Activated CD8-positive, alpha-beta T cell treated with anti-CD3 and anti-CD28 coated beads for 36 hours (primary cell): ENCODE results near the gene PRR20C. TPM values are rescaled to one million over a fixed set of nuclear protein-coding genes. Genes with fewer than 3 reads are reported as not detected.
"Not testable (repeated sequence)": the region's sequence is repeated elsewhere in the genome, so short reads cannot be mapped to it uniquely, and the experiment has no call there.

ENCODE experiments used
- ATAC-seq: fragments of 200-7000 bp; cut with Tn5 transposase; one replicate; pipeline ENCODE4 v1.10.0; 2021; ENCODE audit warnings: mild to moderate bottlenecking, moderate library complexity
- CTCF ChIA-PET: fragments of 350-600 bp; sonication (Branson Sonifier 250); formaldehyde crosslinking; loops from one replicate; lab custom pipeline; 2021; ENCODE audit warnings: antibody characterized with exemption; lab: Charles Lee
- POLR2A ChIA-PET: fragments of 350-600 bp; sonication (Branson Sonifier 250); formaldehyde crosslinking; loops from one replicate; lab custom pipeline; 2021; ENCODE audit warnings: antibody characterized with exemption; lab: Charles Lee
- DNase-seq: peaks from one replicate; pipeline ENCODE4 v3.0.0-alpha.2; 2020
- H3K27ac Mint-ChIP-seq: one replicate; pipeline ENCODE4 v1.8.0; 2021; ENCODE audit warnings: mild to moderate bottlenecking, mixed read lengths
- H3K27me3 Mint-ChIP-seq: one replicate; pipeline ENCODE4 v1.8.0; 2021; ENCODE audit warnings: mixed read lengths
- H3K36me3 Mint-ChIP-seq: one replicate; pipeline ENCODE4 v1.8.0; 2021; ENCODE audit warnings: low read depth, mixed read lengths
- H3K4me1 Mint-ChIP-seq: one replicate; pipeline ENCODE4 v1.8.0; 2021; ENCODE audit warnings: low read depth, mixed read lengths
- H3K4me3 Mint-ChIP-seq: one replicate; pipeline ENCODE4 v1.8.0; 2021; ENCODE audit warnings: mild to moderate bottlenecking, moderate library complexity, mixed read lengths
- H3K9me3 Mint-ChIP-seq: one replicate; pipeline ENCODE4 v1.8.0; 2021; ENCODE audit warnings: mixed read lengths
- CTCF ChIP-seq: fragments of 200-600 bp; IDR thresholded peaks from one replicate; pipeline ENCODE4 v1.8.0; 2022; ENCODE audit warnings: antibody characterized with exemption, mild to moderate bottlenecking
- intact Hi-C: fragments of 100-400 bp; cut with micrococcal nuclease; formaldehyde crosslinking; loops from one replicate; pipeline ENCODE4 v1.10.0; 2022
- total RNA-seq, 2 experiments: library from RNA; stranded (reverse); gene quantifications; one replicate each; pipeline ENCODE4 v1.2.3, GENCODE V29; 2021

Gene PRR20C
- total RNA-seq, 2 experiments from 2014 or later: not detected

- no peak for TF ChIP-seq CTCF
- intact Hi-C loops: no loop called here
- CTCF ChIA-PET: no interaction called here
Observed at GRCh38 chr13:57138988-57139387, 14.9 kb upstream of the PRR20C start.

GRCh38 chr13:57139781-57140180 lies 14.1 kb upstream of the PRR20C start:
- intact Hi-C loops, H3K4me3 Mint-ChIP-seq, H3K36me3 Mint-ChIP-seq, POLR2A ChIA-PET, H3K27me3 Mint-ChIP-seq, ATAC-seq, DNase-seq, CTCF ChIA-PET, H3K27ac Mint-ChIP-seq, H3K9me3 Mint-ChIP-seq, H3K4me1 Mint-ChIP-seq: not testable (repeated sequence)

More at GRCh38 chr13:57138988-57139387, 14.9 kb upstream of the PRR20C start:
- ATAC-seq (no peak), DNase-seq (no peak)
- H3K36me3 Mint-ChIP-seq: no peaks in the 10 kb centered on the region
- H3K9me3 Mint-ChIP-seq: peaks cover 7% of the 10 kb centered on the region
- no peaks in the 10 kb centered on the region for H3K4me1 Mint-ChIP-seq
- H3K27me3 Mint-ChIP-seq: no peaks in the 10 kb centered on the region
- no peak overlapping the region for H3K27ac Mint-ChIP-seq
- POLR2A ChIA-PET: no interaction called here
- no peak overlapping the region for H3K4me3 Mint-ChIP-seq

GRCh38 chr13:57140235-57140968 lies 13.5 kb upstream of the PRR20C start, which contains the start of gene PRR20A:
Gene PRR20A (plus strand): TSS chr13:57140918. CDS start chr13:57141305, 387 bp downstream.
- intact Hi-C loops, CTCF ChIA-PET, H3K9me3 Mint-ChIP-seq, POLR2A ChIA-PET, H3K27ac Mint-ChIP-seq, H3K4me3 Mint-ChIP-seq, ATAC-seq, H3K36me3 Mint-ChIP-seq, H3K27me3 Mint-ChIP-seq, H3K4me1 Mint-ChIP-seq, DNase-seq: not testable (repeated sequence)

GRCh38 chr13:57147188-57147587 lies 6.7 kb upstream of the PRR20C start, which contains the start of gene PRR20B:
Gene PRR20B (plus strand): TSS chr13:57147488. CDS start chr13:57147875, 387 bp downstream.
- intact Hi-C loops, H3K27me3 Mint-ChIP-seq: not testable (repeated sequence)

GRCh38 chr13:57148106-57148505 lies 5.8 kb upstream of the PRR20C start:
- H3K27ac Mint-ChIP-seq, CTCF ChIA-PET, DNase-seq, ATAC-seq, H3K9me3 Mint-ChIP-seq, H3K27me3 Mint-ChIP-seq, H3K36me3 Mint-ChIP-seq, POLR2A ChIA-PET, H3K4me1 Mint-ChIP-seq, intact Hi-C loops, H3K4me3 Mint-ChIP-seq: not testable (repeated sequence)

More at GRCh38 chr13:57147188-57147587, 6.7 kb upstream of the PRR20C start, which contains the start of gene PRR20B:
- H3K4me1 Mint-ChIP-seq, H3K4me3 Mint-ChIP-seq, DNase-seq, CTCF ChIA-PET, H3K36me3 Mint-ChIP-seq, H3K9me3 Mint-ChIP-seq, POLR2A ChIA-PET, H3K27ac Mint-ChIP-seq, ATAC-seq: not testable (repeated sequence)

GRCh38 chr13:57160332-57160731 lies 6.5 kb downstream of the PRR20C start, which contains the start of gene PRR20D:
Gene PRR20D (plus strand): TSS chr13:57160632. CDS start chr13:57161019, 387 bp downstream.
- H3K27ac Mint-ChIP-seq, DNase-seq, CTCF ChIA-PET, H3K36me3 Mint-ChIP-seq, POLR2A ChIA-PET, intact Hi-C loops, ATAC-seq, H3K9me3 Mint-ChIP-seq, H3K4me1 Mint-ChIP-seq, H3K27me3 Mint-ChIP-seq, H3K4me3 Mint-ChIP-seq: not testable (repeated sequence)

GRCh38 chr13:57166897-57167296 lies 13.0 kb downstream of the PRR20C start, which contains the start of gene PRR20E:
Gene PRR20E (plus strand): TSS chr13:57167197. CDS start chr13:57167584, 387 bp downstream.
- H3K4me3 Mint-ChIP-seq, H3K27ac Mint-ChIP-seq, ATAC-seq, intact Hi-C loops, DNase-seq, CTCF ChIA-PET, H3K4me1 Mint-ChIP-seq, H3K27me3 Mint-ChIP-seq, POLR2A ChIA-PET, H3K9me3 Mint-ChIP-seq, H3K36me3 Mint-ChIP-seq: not testable (repeated sequence)

GRCh38 chr13:57191667-57192066 lies 37.8 kb downstream of the PRR20C start:
- no peaks in the 10 kb centered on the region for H3K36me3 Mint-ChIP-seq
- no peak for DNase-seq
- H3K9me3 Mint-ChIP-seq: peaks cover 6% of the 10 kb centered on the region
- H3K27me3 Mint-ChIP-seq: no peaks in the 10 kb centered on the region
- H3K4me1 Mint-ChIP-seq: no peaks in the 10 kb centered on the region
- POLR2A ChIA-PET: no interaction called here
- intact Hi-C loops: no loop called here
- H3K27ac Mint-ChIP-seq: no peak overlapping the region
- no peak overlapping the region for H3K4me3 Mint-ChIP-seq
- CTCF ChIA-PET: no interaction called here
- no peak for TF ChIP-seq CTCF
- ATAC-seq: no peak
